Stimulated activated CD4-positive, alpha-beta T cell treated with anti-CD3 and anti-CD28 coated beads, Interleukin-2, amount 100 ng/mL, for 48 hours (primary cell): Measurements from ENCODE around the gene ENO4.

ENCODE experiments used
- DNase-seq, 2 donors: peaks; one replicate each; pipeline ENCODE4 v3.0.0-alpha.2; 2020

ENO4 gene

GRCh38 chr10:116918583-116918982 lies 69.3 kb downstream of the ENO4 start:
- no peak for DNase-seq

- DNase-seq: no peak
Observed at GRCh38 chr10:116919164-116919563, 69.9 kb downstream of the ENO4 start.

- DNase-seq: no peak
Observed at GRCh38 chr10:116919706-116920105, 70.4 kb downstream of the ENO4 start.

GRCh38 chr10:116925056-116925455 lies 75.8 kb downstream of the ENO4 start:
- no peak for DNase-seq

GRCh38 chr10:116926426-116926825 lies 77.1 kb downstream of the ENO4 start:
- DNase-seq: no peak

- DNase-seq: no peak
Observed at GRCh38 chr10:116931806-116932205, 82.5 kb downstream of the ENO4 start.
